Stimulated activated naive CD4-positive, alpha-beta T cell treated with Interleukin-2 at 50 U/mL for 16 hours (primary cell): ENCODE results near the gene KDM8.

ENCODE experiments used
- DNase-seq: peaks from one replicate; lab custom pipeline; 2025; lab: John Stamatoyannopoulos, UW

The KDM8 gene

GRCh38 chr16:27216297-27216885, 13.1 kb downstream of the KDM8 start:
- no peak for DNase-seq

- no peak for DNase-seq
Measured at GRCh38 chr16:27217256-27217655, 13.9 kb downstream of the KDM8 start.

GRCh38 chr16:27218756-27219155, 15.4 kb downstream of the KDM8 start:
- DNase-seq, result no peak

- no peak for DNase-seq
Measured at GRCh38 chr16:27219161-27219560, 15.8 kb downstream of the KDM8 start.

GRCh38 chr16:27220120-27220519, 16.8 kb downstream of the KDM8 start:
- DNase-seq, result no peak

- no peak for DNase-seq
Measured at GRCh38 chr16:27220527-27220926, 17.2 kb downstream of the KDM8 start.

GRCh38 chr16:27220991-27221390, 17.7 kb downstream of the KDM8 start:
- DNase-seq, result no peak

GRCh38 chr16:27221576-27222248, 18.4 kb downstream of the KDM8 start:
- no peak for DNase-seq

- DNase-seq, result no peak
Measured at GRCh38 chr16:27222249-27223225, 19.2 kb downstream of the KDM8 start.

GRCh38 chr16:27223226-27223610, 19.9 kb downstream of the KDM8 start:
- DNase-seq, result no peak

GRCh38 chr16:27223701-27224100, 20.4 kb downstream of the KDM8 start:
- DNase-seq, result no peak

- no peak for DNase-seq
Measured at GRCh38 chr16:27224271-27224737, 21.0 kb downstream of the KDM8 start.

- no peak for DNase-seq
Measured at GRCh38 chr16:27224741-27225300, 21.5 kb downstream of the KDM8 start.

GRCh38 chr16:27225536-27226360, 22.4 kb downstream of the KDM8 start:
- DNase-seq, result no peak

GRCh38 chr16:27226476-27226875, 23.1 kb downstream of the KDM8 start:
- DNase-seq, result no peak

GRCh38 chr16:27226976-27227705, 23.8 kb downstream of the KDM8 start:
- DNase-seq, result no peak

GRCh38 chr16:27228045-27228444, 24.7 kb downstream of the KDM8 start:
- no peak for DNase-seq

GRCh38 chr16:27228621-27229501, 25.5 kb downstream of the KDM8 start:
- no peak for DNase-seq

GRCh38 chr16:27229891-27230470, 26.7 kb downstream of the KDM8 start:
- no peak for DNase-seq
